Endodermal cell (in vitro differentiated cells): ENCODE measurements around the gene TRIM38. TPM values are rescaled to one million over a fixed set of nuclear protein-coding genes. Genes with fewer than 3 reads are reported as not detected.

Experiments
- DNase-seq: peaks from one replicate; pipeline ENCODE4 v3.0.0-alpha.2; 2017
- H3K27ac ChIP-seq: 2 replicates; pipeline ENCODE4 v1.5.1; 2013; ENCODE audit warnings: mild to moderate bottlenecking, low read depth, low read length, moderate library complexity
- H3K27me3 ChIP-seq: 2 replicates; pipeline ENCODE4 v1.6.1; 2013; ENCODE audit warnings: mild to moderate bottlenecking, low read length, moderate library complexity; ENCODE audit not compliant: insufficient read depth, control insufficient read depth, poor library complexity, severe bottlenecking
- H3K36me3 ChIP-seq: 2 replicates; pipeline ENCODE4 v1.7.0; 2013; ENCODE audit warnings: mild to moderate bottlenecking, low read length, moderate library complexity; ENCODE audit not compliant: control insufficient read depth, insufficient read depth
- H3K4me1 ChIP-seq: one replicate; pipeline ENCODE4 v1.7.0; 2013; ENCODE audit warnings: low read length; ENCODE audit not compliant: control insufficient read depth, insufficient read depth
- H3K4me3 ChIP-seq: 2 replicates; pipeline ENCODE4 v1.5.1; 2013; ENCODE audit warnings: mild to moderate bottlenecking, low read length, moderate library complexity
- H3K9ac ChIP-seq: 2 replicates; pipeline ENCODE4 v1.6.1; 2013; ENCODE audit warnings: mild to moderate bottlenecking, low read length, moderate library complexity; ENCODE audit not compliant: poor library complexity, severe bottlenecking; ENCODE audit errors: extremely low read depth
- H3K9me3 ChIP-seq: 2 replicates; pipeline ENCODE4 v1.6.1; 2013; ENCODE audit warnings: mild to moderate bottlenecking, low read length, moderate library complexity; ENCODE audit not compliant: control insufficient read depth
- H3K27ac Mint-ChIP-seq: 2 replicates; pipeline ENCODE4 v1.8.0; 2020; ENCODE audit warnings: mixed read lengths
- H3K27me3 Mint-ChIP-seq: 2 replicates; pipeline ENCODE4 v1.8.0; 2021; ENCODE audit warnings: mild to moderate bottlenecking, mixed read lengths; ENCODE audit not compliant: insufficient read depth
- H3K36me3 Mint-ChIP-seq: 2 replicates; pipeline ENCODE4 v1.8.0; 2020; ENCODE audit warnings: low read depth, mixed read lengths
- H3K4me1 Mint-ChIP-seq: 2 replicates; pipeline ENCODE4 v1.8.0; 2020; ENCODE audit warnings: mixed read lengths
- H3K4me3 Mint-ChIP-seq: 2 replicates; pipeline ENCODE4 v1.8.0; 2020; ENCODE audit warnings: mild to moderate bottlenecking, moderate library complexity, mixed read lengths
- H3K9me3 Mint-ChIP-seq: 2 replicates; pipeline ENCODE4 v1.8.0; 2020; ENCODE audit warnings: mild to moderate bottlenecking, mixed read lengths
- CTCF ChIP-seq: fragments of 200-600 bp; sonication (generic); conservative IDR thresholded peaks from 2 replicates; pipeline ENCODE4 v1.5.0; 2021; ENCODE audit warnings: antibody characterized with exemption, mild to moderate bottlenecking
- WGBS, 2 experiments: methylation state at CpG; one replicate each; pipeline versions ENCODE4 v1.1.5 to v1.1.7; 2013; ENCODE audit warnings: missing lambda C conversion rate in 2 of 2, mixed read lengths in 1 of 2; ENCODE audit not compliant: insufficient coverage in 1 of 2, insufficient read length in 1 of 2; 5-methylcytosine and 5-hydroxymethylcytosine counted together
- total RNA-seq, 2 donors: library from RNA; stranded (reverse); fragmentation: NEBNext Ultra II Directional in 1 of 2; extraction: Animal tissue kit (Norgen Biotek cat#: 25700) in 1 of 2; gene quantifications; 2 replicates in 1 of 2; 3 replicates in 1 of 2; pipeline ENCODE4 v1.2.1, GENCODE V29; 2021

The TRIM38 gene
- total RNA-seq, 2 donors from 2014 or later = 4.2 to 4.4 TPM

- Histone ChIP-seq H3K4me1 (peaks cover 26% of the 10 kb centered on the region), H3K9me3 (no peaks in the 10 kb centered on the region), H3K27ac (no peak overlapping the region), H3K9ac (no peak overlapping the region), H3K4me3 (peak overlapping the region; percentile 88), H3K36me3 (no peaks in the 10 kb centered on the region), H3K27me3 (no peaks in the 10 kb centered on the region)
- no peak for DNase-seq
- peak overlapping the region; percentile 85 for H3K4me3 Mint-ChIP-seq
- H3K9me3 Mint-ChIP-seq = no peaks in the 10 kb centered on the region
- WGBS, 2 experiments = 71 to 72% methylated on average over 4 to 7 of the region's 7 CpGs
- peak overlapping the region; percentile 96 for H3K27ac Mint-ChIP-seq
- peaks cover 53% of the 10 kb centered on the region for H3K4me1 Mint-ChIP-seq
- no peak for TF ChIP-seq CTCF
- no peaks in the 10 kb centered on the region for H3K36me3 Mint-ChIP-seq
- no peaks in the 10 kb centered on the region for H3K27me3 Mint-ChIP-seq
These were observed 67.5 kb downstream of the TRIM38 start for GRCh38 chr6:26029857-26030653.

GRCh38 chr6:26030716-26031115 is 68.1 kb downstream of the TRIM38 start:
- 20% methylated on average over 1 of the region's 3 CpGs; no CpG with 5 or more reads in 1 of the 2 experiments for WGBS, 2 experiments
- peaks cover 50% of the 10 kb centered on the region for H3K4me1 Mint-ChIP-seq

GRCh38 chr6:26031151-26031594 is 68.6 kb downstream of the TRIM38 start:
- Histone ChIP-seq H3K4me1 (peaks cover 22% of the 10 kb centered on the region), H3K4me3 (peak overlapping the region; percentile 88), H3K9me3 (no peaks in the 10 kb centered on the region), H3K27ac (peak overlapping the region; percentile 84), H3K36me3 (no peaks in the 10 kb centered on the region), H3K27me3 (no peaks in the 10 kb centered on the region), H3K9ac (peak overlapping the region; percentile 76)
- no peak for TF ChIP-seq CTCF
- 3 to 5% methylated on average over 5 of the region's 5 CpGs for WGBS, 2 experiments
- H3K4me3 Mint-ChIP-seq = peak overlapping the region; percentile 85
- no peak for DNase-seq
- peaks cover 49% of the 10 kb centered on the region for H3K4me1 Mint-ChIP-seq
- no peaks in the 10 kb centered on the region for H3K9me3 Mint-ChIP-seq
- H3K27ac Mint-ChIP-seq = peak overlapping the region; percentile 99
- H3K27me3 Mint-ChIP-seq = no peaks in the 10 kb centered on the region
- H3K36me3 Mint-ChIP-seq = no peaks in the 10 kb centered on the region

More at GRCh38 chr6:26030716-26031115, 68.1 kb downstream of the TRIM38 start:
- Histone ChIP-seq H3K9me3 (no peaks in the 10 kb centered on the region), H3K27ac (no peak overlapping the region), H3K36me3 (no peaks in the 10 kb centered on the region), H3K4me1 (peaks cover 26% of the 10 kb centered on the region), H3K4me3 (peak overlapping the region; percentile 88), H3K9ac (no peak overlapping the region), H3K27me3 (no peaks in the 10 kb centered on the region)
- H3K27me3 Mint-ChIP-seq = no peaks in the 10 kb centered on the region
- H3K4me3 Mint-ChIP-seq = peak overlapping the region; percentile 85
- H3K9me3 Mint-ChIP-seq = no peaks in the 10 kb centered on the region
- H3K27ac Mint-ChIP-seq = peak overlapping the region; percentile 86
- no peak for DNase-seq
- H3K36me3 Mint-ChIP-seq = no peaks in the 10 kb centered on the region
- TF ChIP-seq CTCF = no peak
